Activated T-helper 17 cell treated with anti-CD3 and anti-CD28 coated beads, Interleukin-2, amount 50 U/mL, for 72 hours (primary cell): ENCODE results near the gene PCDHB10. TPM values are rescaled to one million over a fixed set of nuclear protein-coding genes. Genes with fewer than 3 reads are reported as not detected.
"Not testable (repeated sequence)": the region's sequence is repeated elsewhere in the genome, so short reads cannot be mapped to it uniquely, and the experiment has no call there.

Experiments
- ATAC-seq: fragments of 150-1000 bp; cut with Tn5 transposase; replicated peaks from 2 replicates; pipeline ENCODE4 v1.10.0; 2021; ENCODE audit warnings: mild to moderate bottlenecking, moderate library complexity
- H3K27ac Mint-ChIP-seq: one replicate; pipeline ENCODE4 v1.8.0; 2022; ENCODE audit warnings: mixed read lengths
- H3K27me3 Mint-ChIP-seq: one replicate; pipeline ENCODE4 v1.8.0; 2022; ENCODE audit warnings: mixed read lengths
- H3K36me3 Mint-ChIP-seq: one replicate; pipeline ENCODE4 v1.8.0; 2022; ENCODE audit warnings: low read depth, mild to moderate bottlenecking, mixed read lengths
- H3K4me1 Mint-ChIP-seq: one replicate; pipeline ENCODE4 v1.8.0; 2022; ENCODE audit warnings: mixed read lengths
- H3K4me3 Mint-ChIP-seq: one replicate; pipeline ENCODE4 v1.8.0; 2022; ENCODE audit warnings: mild to moderate bottlenecking, mixed read lengths
- H3K9me3 Mint-ChIP-seq: one replicate; pipeline ENCODE4 v1.8.0; 2022; ENCODE audit warnings: mixed read lengths
- total RNA-seq, 2 donors: library from RNA; stranded (reverse); gene quantifications; one replicate each; pipeline ENCODE4 v1.2.3, GENCODE V29; 2022

The PCDHB10 gene
- total RNA-seq, 2 donors from 2014 or later: not detected

DNA sequence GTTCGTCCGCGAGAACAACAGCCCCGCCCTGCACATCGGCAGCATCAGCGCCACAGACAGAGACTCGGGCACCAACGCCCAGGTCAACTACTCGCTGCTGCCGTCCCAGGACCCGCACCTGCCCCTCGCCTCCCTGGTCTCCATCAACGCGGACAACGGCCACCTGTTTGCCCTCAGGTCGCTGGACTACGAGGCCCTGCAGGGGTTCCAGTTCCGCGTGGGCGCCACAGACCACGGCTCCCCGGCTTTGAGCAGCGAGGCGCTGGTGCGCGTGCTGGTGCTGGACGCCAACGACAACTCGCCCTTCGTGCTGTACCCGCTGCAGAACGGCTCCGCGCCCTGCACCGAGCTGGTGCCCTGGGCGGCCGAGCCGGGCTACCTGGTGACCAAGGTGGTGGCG, 18.1 kb downstream of the PCDHB10 start:
- H3K27ac Mint-ChIP-seq, ATAC-seq, H3K9me3 Mint-ChIP-seq, H3K36me3 Mint-ChIP-seq, H3K4me1 Mint-ChIP-seq, H3K4me3 Mint-ChIP-seq: not testable (repeated sequence)
- peaks cover 50% of the 10 kb centered on the region for H3K27me3 Mint-ChIP-seq

DNA sequence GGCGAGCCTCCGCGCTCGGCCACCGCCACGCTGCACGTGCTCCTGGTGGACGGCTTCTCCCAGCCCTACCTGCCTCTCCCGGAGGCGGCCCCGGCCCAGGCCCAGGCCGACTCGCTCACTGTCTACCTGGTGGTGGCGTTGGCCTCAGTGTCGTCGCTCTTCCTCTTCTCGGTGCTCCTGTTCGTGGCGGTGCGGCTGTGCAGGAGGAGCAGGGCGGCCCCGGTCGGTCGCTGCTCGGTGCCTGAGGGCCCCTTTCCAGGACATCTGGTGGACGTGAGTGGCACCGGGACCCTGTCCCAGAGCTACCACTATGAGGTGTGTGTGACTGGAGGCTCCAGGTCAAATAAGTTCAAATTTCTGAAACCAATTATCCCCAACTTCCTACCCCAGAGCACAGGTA, 18.7 kb downstream of the PCDHB10 start:
- ATAC-seq, H3K36me3 Mint-ChIP-seq, H3K9me3 Mint-ChIP-seq, H3K4me3 Mint-ChIP-seq, H3K4me1 Mint-ChIP-seq, H3K27ac Mint-ChIP-seq: not testable (repeated sequence)
- peaks cover 50% of the 10 kb centered on the region for H3K27me3 Mint-ChIP-seq

DNA sequence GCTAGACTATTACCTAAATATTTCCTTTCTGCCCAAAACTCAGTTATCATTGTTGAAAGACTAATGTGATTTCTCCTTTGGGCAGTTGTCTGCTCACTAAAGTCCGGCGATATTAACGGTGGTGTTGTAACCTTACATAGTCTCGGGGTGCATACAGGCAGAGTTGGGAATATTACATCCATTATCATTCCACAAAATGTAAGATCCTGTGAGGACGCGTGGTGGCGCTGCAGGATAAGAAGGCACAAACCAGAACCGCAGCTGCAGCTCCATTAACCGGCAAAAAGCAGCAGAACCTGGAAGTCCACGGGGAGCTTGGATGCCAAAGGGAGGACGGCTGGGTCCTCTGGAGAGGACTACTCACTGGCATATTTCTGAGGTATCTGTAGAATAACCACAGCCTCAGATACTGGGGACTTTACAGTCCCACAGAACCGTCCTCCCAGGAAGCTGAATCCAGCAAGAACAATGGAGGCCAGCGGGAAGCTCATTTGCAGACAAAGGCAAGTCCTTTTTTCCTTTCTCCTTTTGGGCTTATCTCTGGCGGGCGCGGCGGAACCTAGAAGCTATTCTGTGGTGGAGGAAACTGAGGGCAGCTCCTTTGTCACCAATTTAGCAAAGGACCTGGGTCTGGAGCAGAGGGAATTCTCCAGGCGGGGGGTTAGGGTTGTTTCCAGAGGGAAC, 21.6 kb downstream of the PCDHB10 start, which contains the start of gene PCDHB13:
Gene PCDHB13, plus strand, starts transcription at position 264 of the 684 bp plus-strand sequence. Its CDS starts 205 bp downstream, at position 469.
- not testable (repeated sequence) for H3K27ac Mint-ChIP-seq, H3K36me3 Mint-ChIP-seq, H3K4me1 Mint-ChIP-seq, H3K9me3 Mint-ChIP-seq, ATAC-seq
- Mint-ChIP-seq H3K27me3 (peaks cover 46% of the 10 kb centered on the region), H3K4me3 (peak within 1 kb of the TSS; percentile 39)

DNA sequence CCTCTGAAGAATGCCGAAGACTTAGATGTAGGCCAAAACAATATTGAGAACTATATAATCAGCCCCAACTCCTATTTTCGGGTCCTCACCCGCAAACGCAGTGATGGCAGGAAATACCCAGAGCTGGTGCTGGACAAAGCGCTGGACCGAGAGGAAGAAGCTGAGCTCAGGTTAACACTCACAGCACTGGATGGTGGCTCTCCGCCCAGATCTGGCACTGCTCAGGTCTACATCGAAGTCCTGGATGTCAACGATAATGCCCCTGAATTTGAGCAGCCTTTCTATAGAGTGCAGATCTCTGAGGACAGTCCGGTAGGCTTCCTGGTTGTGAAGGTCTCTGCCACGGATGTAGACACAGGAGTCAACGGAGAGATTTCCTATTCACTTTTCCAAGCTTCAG, 22.4 kb downstream of the PCDHB10 start:
- H3K27me3 Mint-ChIP-seq: peaks cover 44% of the 10 kb centered on the region
- not testable (repeated sequence) for H3K36me3 Mint-ChIP-seq, ATAC-seq, H3K4me3 Mint-ChIP-seq, H3K9me3 Mint-ChIP-seq, H3K27ac Mint-ChIP-seq, H3K4me1 Mint-ChIP-seq

DNA sequence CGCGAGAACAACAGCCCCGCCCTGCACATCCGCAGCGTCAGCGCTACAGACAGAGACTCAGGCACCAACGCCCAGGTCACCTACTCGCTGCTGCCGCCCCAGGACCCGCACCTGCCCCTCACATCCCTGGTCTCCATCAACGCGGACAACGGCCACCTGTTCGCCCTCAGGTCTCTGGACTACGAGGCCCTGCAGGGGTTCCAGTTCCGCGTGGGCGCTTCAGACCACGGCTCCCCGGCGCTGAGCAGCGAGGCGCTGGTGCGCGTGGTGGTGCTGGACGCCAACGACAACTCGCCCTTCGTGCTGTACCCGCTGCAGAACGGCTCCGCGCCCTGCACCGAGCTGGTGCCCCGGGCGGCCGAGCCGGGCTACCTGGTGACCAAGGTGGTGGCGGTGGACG, 23.4 kb downstream of the PCDHB10 start:
- not testable (repeated sequence) for ATAC-seq, H3K4me1 Mint-ChIP-seq, H3K36me3 Mint-ChIP-seq, H3K4me3 Mint-ChIP-seq, H3K27ac Mint-ChIP-seq
- Mint-ChIP-seq H3K9me3 (peaks cover 13% of the 10 kb centered on the region), H3K27me3 (peaks cover 46% of the 10 kb centered on the region)

DNA sequence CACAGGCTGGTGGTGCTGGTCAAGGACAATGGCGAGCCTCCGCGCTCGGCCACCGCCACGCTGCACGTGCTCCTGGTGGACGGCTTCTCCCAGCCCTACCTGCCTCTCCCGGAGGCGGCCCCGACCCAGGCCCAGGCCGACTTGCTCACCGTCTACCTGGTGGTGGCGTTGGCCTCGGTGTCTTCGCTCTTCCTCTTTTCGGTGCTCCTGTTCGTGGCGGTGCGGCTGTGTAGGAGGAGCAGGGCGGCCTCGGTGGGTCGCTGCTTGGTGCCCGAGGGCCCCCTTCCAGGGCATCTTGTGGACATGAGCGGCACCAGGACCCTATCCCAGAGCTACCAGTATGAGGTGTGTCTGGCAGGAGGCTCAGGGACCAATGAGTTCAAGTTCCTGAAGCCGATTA, 23.9 kb downstream of the PCDHB10 start:
- not testable (repeated sequence) for H3K4me1 Mint-ChIP-seq, ATAC-seq, H3K36me3 Mint-ChIP-seq, H3K27ac Mint-ChIP-seq, H3K4me3 Mint-ChIP-seq
- Mint-ChIP-seq H3K27me3 (peaks cover 49% of the 10 kb centered on the region), H3K9me3 (peaks cover 14% of the 10 kb centered on the region)

DNA sequence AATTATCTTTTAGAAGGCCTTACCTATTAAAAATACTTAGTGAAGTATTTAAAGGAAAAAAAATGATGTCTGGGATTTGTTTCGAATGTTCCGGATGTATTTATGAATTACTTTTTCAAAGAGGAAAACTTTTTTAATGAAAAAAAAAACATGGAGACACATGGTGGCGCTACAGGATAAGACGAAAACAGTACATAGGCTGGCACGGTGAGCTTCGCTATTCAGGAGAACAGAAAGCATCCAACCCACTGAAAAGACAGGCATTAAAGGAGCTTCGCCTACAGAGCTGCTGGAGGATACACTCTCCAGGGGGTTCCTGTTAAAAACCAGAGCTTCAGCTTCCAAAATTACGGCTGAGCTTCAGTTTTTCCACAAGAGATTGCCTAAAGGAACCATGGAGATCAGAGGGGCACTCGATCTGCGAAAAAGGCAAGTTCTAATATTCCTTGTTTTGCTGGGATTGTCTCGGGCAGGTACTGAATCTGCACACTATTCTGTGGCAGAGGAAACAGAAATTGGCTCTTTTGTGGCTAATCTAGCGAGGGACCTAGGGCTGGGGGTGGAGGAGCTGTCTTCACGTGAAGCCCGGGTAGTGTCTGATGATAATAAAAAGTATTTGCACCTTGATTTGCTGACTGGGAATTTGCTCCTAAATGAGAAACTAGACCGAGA, 31.1 kb downstream of the PCDHB10 start, which contains the start of gene PCDHB14:
Gene PCDHB14, plus strand, starts transcription at position 232 of the 672 bp plus-strand sequence. Its CDS starts 163 bp downstream, at position 395.
- no peak within 1 kb of the TSS for H3K27ac Mint-ChIP-seq
- ATAC-seq: no peak
- peaks cover 52% of the 10 kb centered on the region for H3K27me3 Mint-ChIP-seq
- H3K36me3 Mint-ChIP-seq: no peaks in the 10 kb centered on the region
- H3K4me1 Mint-ChIP-seq: no peaks in the 10 kb centered on the region
- peaks cover 21% of the 10 kb centered on the region for H3K9me3 Mint-ChIP-seq
- H3K4me3 Mint-ChIP-seq: peak within 1 kb of the TSS; percentile 4

DNA sequence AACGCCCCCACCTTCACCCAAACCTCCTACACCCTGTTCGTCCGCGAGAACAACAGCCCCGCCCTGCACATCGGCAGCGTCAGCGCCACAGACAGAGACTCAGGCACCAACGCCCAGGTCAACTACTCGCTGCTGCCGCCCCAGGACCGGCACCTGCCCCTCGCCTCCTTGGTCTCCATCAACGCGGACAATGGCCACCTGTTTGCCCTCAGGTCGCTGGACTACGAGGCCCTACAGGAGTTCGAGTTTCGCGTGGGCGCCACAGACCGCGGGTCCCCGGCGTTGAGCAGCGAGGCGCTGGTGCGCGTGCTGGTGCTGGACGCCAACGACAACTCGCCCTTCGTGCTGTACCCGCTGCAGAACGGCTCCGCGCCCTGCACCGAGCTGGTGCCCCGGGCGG, 32.7 kb downstream of the PCDHB10 start:
- ATAC-seq, H3K4me3 Mint-ChIP-seq, H3K27ac Mint-ChIP-seq, H3K4me1 Mint-ChIP-seq, H3K36me3 Mint-ChIP-seq: not testable (repeated sequence)
- peaks cover 47% of the 10 kb centered on the region for H3K27me3 Mint-ChIP-seq
- H3K9me3 Mint-ChIP-seq: peaks cover 17% of the 10 kb centered on the region

DNA sequence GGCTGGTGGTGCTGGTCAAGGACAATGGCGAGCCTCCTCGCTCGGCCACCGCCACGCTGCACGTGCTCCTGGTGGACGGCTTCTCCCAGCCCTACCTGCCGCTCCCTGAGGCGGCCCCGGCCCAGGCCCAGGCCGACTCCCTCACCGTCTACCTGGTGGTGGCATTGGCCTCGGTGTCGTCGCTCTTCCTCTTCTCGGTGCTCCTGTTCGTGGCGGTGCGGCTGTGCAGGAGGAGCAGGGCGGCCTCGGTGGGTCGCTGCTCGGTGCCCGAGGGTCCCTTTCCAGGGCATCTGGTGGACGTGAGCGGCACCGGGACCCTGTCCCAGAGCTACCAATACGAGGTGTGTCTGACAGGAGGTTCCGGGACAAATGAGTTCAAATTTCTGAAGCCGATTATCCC, 33.3 kb downstream of the PCDHB10 start:
- not testable (repeated sequence) for H3K4me1 Mint-ChIP-seq, ATAC-seq, H3K4me3 Mint-ChIP-seq

DNA sequence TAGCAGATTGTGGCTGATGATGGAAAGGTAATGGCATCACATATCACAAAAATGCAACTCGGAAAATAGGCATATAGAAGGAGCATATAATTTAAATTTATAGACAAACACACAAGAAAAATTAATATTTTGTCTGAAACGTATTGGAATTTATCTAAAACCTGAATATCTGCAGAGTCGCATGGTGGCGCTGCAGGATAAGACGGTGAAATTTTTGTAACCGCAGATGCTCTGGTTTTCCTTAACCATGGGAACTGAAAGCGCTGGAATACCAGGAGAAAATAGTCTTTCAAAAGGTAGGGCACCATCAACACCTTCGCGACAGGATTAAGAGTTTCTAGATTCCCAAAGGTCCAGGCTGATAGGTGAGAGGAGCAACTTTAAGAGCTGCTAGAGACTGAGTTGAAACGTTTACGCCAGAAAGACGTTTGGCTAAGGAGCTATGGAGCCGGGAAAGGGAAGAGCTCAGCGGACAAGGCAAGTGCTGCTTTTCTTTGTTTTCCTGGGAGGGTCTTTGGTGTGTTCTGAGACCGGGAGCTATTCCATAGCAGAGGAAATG, 42.0 kb downstream of the PCDHB10 start:
- Mint-ChIP-seq H3K36me3 (peaks cover 6% of the 10 kb centered on the region), H3K27me3 (peaks cover 20% of the 10 kb centered on the region), H3K27ac (no peak overlapping the region), H3K9me3 (peaks cover 22% of the 10 kb centered on the region), H3K4me3 (no peak overlapping the region), H3K4me1 (no peaks in the 10 kb centered on the region)
- no peak for ATAC-seq

More for the DNA sequence above, 33.3 kb downstream of the PCDHB10 start:
- not testable (repeated sequence) for H3K36me3 Mint-ChIP-seq, H3K27ac Mint-ChIP-seq
- Mint-ChIP-seq H3K9me3 (peaks cover 14% of the 10 kb centered on the region), H3K27me3 (peaks cover 41% of the 10 kb centered on the region)

DNA sequence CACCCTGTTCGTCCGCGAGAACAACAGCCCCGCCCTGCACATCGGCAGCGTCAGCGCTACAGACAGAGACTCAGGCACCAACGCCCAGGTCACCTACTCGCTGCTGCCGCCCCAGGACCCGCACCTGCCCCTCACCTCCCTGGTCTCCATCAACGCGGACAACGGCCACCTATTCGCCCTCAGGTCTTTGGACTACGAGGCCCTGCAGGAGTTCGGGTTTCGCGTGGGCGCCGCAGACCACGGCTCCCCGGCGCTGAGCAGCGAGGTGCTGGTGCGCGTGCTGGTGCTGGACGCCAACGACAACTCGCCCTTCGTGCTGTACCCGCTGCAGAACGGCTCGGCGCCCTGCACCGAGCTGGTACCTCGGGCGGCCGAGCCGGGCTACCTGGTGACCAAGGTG, 43.8 kb downstream of the PCDHB10 start:
- H3K4me3 Mint-ChIP-seq, H3K4me1 Mint-ChIP-seq, ATAC-seq, H3K27ac Mint-ChIP-seq: not testable (repeated sequence)
- Mint-ChIP-seq H3K36me3 (peaks cover 17% of the 10 kb centered on the region), H3K27me3 (peaks cover 36% of the 10 kb centered on the region), H3K9me3 (peaks cover 29% of the 10 kb centered on the region)

DNA sequence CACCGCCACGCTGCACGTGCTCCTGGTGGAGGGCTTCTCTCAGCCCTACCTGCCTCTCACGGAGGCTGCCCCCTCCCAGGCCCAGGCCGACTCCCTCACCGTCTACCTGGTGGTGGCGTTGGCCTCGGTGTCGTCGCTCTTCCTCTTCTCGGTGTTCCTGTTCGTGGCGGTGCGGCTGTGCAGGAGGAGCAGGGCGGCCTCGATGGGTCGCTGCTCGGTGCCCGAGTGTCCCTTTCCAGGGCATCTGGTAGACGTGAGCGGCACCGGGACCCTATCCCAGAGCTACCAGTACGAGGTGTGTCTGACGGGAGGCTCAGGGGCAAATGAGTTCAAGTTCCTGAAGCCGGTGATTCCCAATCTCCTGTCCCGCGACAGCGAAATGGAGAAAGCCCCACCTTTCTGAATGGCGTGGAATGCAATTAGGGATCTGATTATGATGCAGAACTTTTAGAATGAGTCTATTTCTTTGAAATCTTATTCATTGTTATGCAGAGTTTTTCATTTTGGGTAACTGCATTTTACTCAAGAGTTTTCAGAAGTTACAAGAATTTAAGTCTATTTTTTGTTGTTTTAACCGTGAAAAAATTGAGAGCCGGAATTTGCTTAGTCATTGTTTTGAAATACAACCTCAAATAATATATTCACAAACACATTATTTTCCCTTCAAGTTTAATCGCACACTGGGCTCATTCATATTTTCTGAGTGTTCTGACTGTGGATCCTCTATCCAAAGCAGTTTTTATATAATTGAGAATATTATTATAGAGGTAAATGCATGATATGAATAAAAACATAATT, 44.6 kb downstream of the PCDHB10 start:
- Mint-ChIP-seq H3K27ac (no peak overlapping the region), H3K4me1 (no peaks in the 10 kb centered on the region), H3K4me3 (no peak overlapping the region)

DNA sequence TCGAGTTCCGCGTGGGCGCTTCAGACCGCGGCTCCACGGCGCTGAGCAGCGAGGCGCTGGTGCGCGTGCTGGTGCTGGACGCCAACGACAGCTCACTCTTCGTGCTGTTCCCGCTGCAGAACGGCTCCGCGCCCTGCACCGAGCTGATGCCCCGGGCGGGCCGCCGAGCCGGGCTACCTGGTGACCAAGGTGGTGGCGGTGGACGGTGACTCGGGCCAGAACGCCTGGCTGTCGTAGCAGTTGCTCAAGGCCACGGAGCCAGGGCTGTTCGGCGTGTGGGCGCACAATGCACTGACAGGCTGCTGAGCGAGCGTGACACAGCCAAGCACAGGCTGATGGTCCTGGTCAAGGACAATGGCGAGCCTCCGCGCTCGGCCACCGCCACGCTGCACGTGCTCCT, 49.3 kb downstream of the PCDHB10 start:
- Mint-ChIP-seq H3K9me3 (peaks cover 33% of the 10 kb centered on the region), H3K4me1 (no peaks in the 10 kb centered on the region), H3K4me3 (no peak overlapping the region), H3K27ac (no peak overlapping the region), H3K36me3 (peaks cover 31% of the 10 kb centered on the region), H3K27me3 (peaks cover 42% of the 10 kb centered on the region)
- ATAC-seq: no peak

More for the DNA sequence above, 44.6 kb downstream of the PCDHB10 start:
- H3K9me3 Mint-ChIP-seq: peaks cover 25% of the 10 kb centered on the region
- peaks cover 39% of the 10 kb centered on the region for H3K27me3 Mint-ChIP-seq
- H3K36me3 Mint-ChIP-seq: peaks cover 18% of the 10 kb centered on the region
- ATAC-seq: no peak
